Endothelial cell of umbilical vein (primary cell): ENCODE results near the gene TMEM205. TPM values are rescaled to one million over a fixed set of nuclear protein-coding genes. Genes with fewer than 3 reads are reported as not detected.

ENCODE experiments used
- BruUV-seq: library from RNA; stranded (reverse); fragments of 400-500 nt; replicated peaks from 2 replicates; lab custom pipeline; 2021; lab: Mats Ljungman, UMichigan
- CTCF ChIA-PET: fragments of 300-600, 350-600 bp; sonication (Branson Sonifier 250); formaldehyde crosslinking; loops from one replicate; lab custom pipeline; 2021; ENCODE audit warnings: antibody characterized with exemption, inconsistent platforms; lab: Charles Lee
- POLR2A ChIA-PET: fragments of 300-600, 350-600 bp; sonication (Branson Sonifier 250); formaldehyde crosslinking; loops from one replicate; lab custom pipeline; 2021; ENCODE audit warnings: antibody characterized with exemption, inconsistent platforms; lab: Charles Lee
- DNase-seq: peaks from one replicate; pipeline ENCODE4 v3.0.0-alpha.2; 2011; ENCODE audit warnings: low read depth, low spot score
- FAIRE-seq: peaks from 2 replicates; lab custom pipeline; 2011; peaks lifted over from hg19 to GRCh38; lab: Jason Lieb, UNC
- H2AFZ ChIP-seq: 2 replicates; pipeline ENCODE4 v1.6.0; 2012; ENCODE audit warnings: low read depth, low read length, control low read depth, inconsistent platforms
- H3K27ac ChIP-seq: 2 replicates; pipeline ENCODE4 v1.5.1; 2011; ENCODE audit warnings: low read depth, mild to moderate bottlenecking, control low read depth, low read length, moderate library complexity; ENCODE audit not compliant: insufficient read depth
- H3K27me3 ChIP-seq, 2 experiments: 2 replicates each; pipeline versions ENCODE4 v1.6.0 to v1.6.1; 2011; ENCODE audit warnings: low read length in 2 of 2, mixed read lengths in 1 of 2; ENCODE audit not compliant: control insufficient read depth in 2 of 2, insufficient read depth in 2 of 2
- H3K36me3 ChIP-seq, 2 experiments: 2 replicates in 1 of 2; 3 replicates in 1 of 2; pipeline ENCODE4 v1.5.1; 2011; ENCODE audit warnings: low read length in 2 of 2, mild to moderate bottlenecking in 1 of 2, moderate library complexity in 1 of 2; ENCODE audit not compliant: control insufficient read depth in 2 of 2, insufficient read depth in 2 of 2; ENCODE audit errors: extremely low read depth in 1 of 2
- H3K4me1 ChIP-seq: 3 replicates; pipeline ENCODE4 v1.5.1; 2011; ENCODE audit warnings: mild to moderate bottlenecking, low read length; ENCODE audit not compliant: control insufficient read depth, insufficient read depth; ENCODE audit errors: extremely low read depth
- H3K4me2 ChIP-seq: 2 replicates; pipeline ENCODE4 v1.6.1; 2011; ENCODE audit warnings: low read length, control low read depth, mixed read lengths; ENCODE audit not compliant: insufficient read depth
- H3K4me3 ChIP-seq, 3 experiments: fragments of 200-600 bp in 1 of 3; sonication (generic), shearing (Covaris generic) in 1 of 3; replicated peaks in 1 of 3; 2 replicates each; pipeline ENCODE4 v1.5.1; 2011 to 2016; ENCODE audit warnings: control low read depth in 3 of 3, low read length in 3 of 3, mild to moderate bottlenecking in 2 of 3, inconsistent platforms in 1 of 3, low read depth in 1 of 3, moderate library complexity in 1 of 3; ENCODE audit not compliant: insufficient read depth in 1 of 3
- H3K79me2 ChIP-seq: 2 replicates; pipeline ENCODE4 v1.6.0; 2012; ENCODE audit warnings: low read length, inconsistent platforms; ENCODE audit not compliant: control insufficient read depth, insufficient read depth
- H3K9ac ChIP-seq: replicated peaks from 2 replicates; pipeline ENCODE3; 2011; ENCODE audit warnings: low read length, control low read depth; ENCODE audit not compliant: insufficient read depth; ENCODE audit errors: extremely low read depth
- H3K9me1 ChIP-seq: replicated peaks from 3 replicates; pipeline ENCODE4 v1.6.0; 2011; ENCODE audit warnings: mild to moderate bottlenecking, low read length; ENCODE audit not compliant: control insufficient read depth, insufficient read depth; ENCODE audit errors: extremely low read depth
- H3K9me3 ChIP-seq: replicated peaks from 2 replicates; pipeline ENCODE4 v1.5.1; 2012; ENCODE audit warnings: low read length, inconsistent platforms; ENCODE audit not compliant: control insufficient read depth, insufficient read depth
- H4K20me1 ChIP-seq: replicated peaks from 2 replicates; pipeline ENCODE3; 2011; ENCODE audit warnings: mild to moderate bottlenecking, low read length; ENCODE audit not compliant: control insufficient read depth, insufficient read depth; ENCODE audit errors: extremely low read depth
- EZH2 ChIP-seq: IDR thresholded peaks from 2 replicates; pipeline ENCODE4 v1.6.1; 2012; ENCODE audit warnings: borderline replicate concordance, low read depth, mild to moderate bottlenecking, moderate library complexity, low read length, inconsistent platforms; ENCODE audit not compliant: severe bottlenecking
- FOS ChIP-seq: IDR thresholded peaks from 2 replicates; pipeline ENCODE4 v1.6.1; 2011; ENCODE audit warnings: mild to moderate bottlenecking, low read length, moderate library complexity, borderline replicate concordance; ENCODE audit not compliant: insufficient read depth
- GATA2 ChIP-seq: IDR thresholded peaks from 2 replicates; pipeline ENCODE4 v1.7.0; 2011; ENCODE audit warnings: low read depth, mild to moderate bottlenecking, moderate library complexity, mixed read lengths, low read length; ENCODE audit not compliant: insufficient read length, insufficient read depth
- JUN ChIP-seq: IDR thresholded peaks from 2 replicates; pipeline ENCODE4 v1.6.1; 2011; ENCODE audit warnings: borderline replicate concordance, low read depth; ENCODE audit not compliant: insufficient read length, insufficient read depth
- MAX ChIP-seq: IDR thresholded peaks from 2 replicates; pipeline ENCODE4 v1.6.1; 2011; ENCODE audit not compliant: insufficient read depth, insufficient read length
- MYC ChIP-seq: IDR thresholded peaks from one replicate; pipeline ENCODE4 v1.6.1; 2011; ENCODE audit warnings: mild to moderate bottlenecking, low read depth, low read length
- POLR2A ChIP-seq: IDR thresholded peaks from 2 replicates; pipeline ENCODE4 v1.6.1; 2012; ENCODE audit warnings: low read depth, mild to moderate bottlenecking, control low read depth, low read length
- POLR2AphosphoS5 ChIP-seq: IDR thresholded peaks from 2 replicates; pipeline ENCODE4 v1.6.1; 2012; ENCODE audit warnings: low read depth, mild to moderate bottlenecking, control low read depth, low read length, moderate library complexity; ENCODE audit not compliant: insufficient read depth
- dilution Hi-C: fragments of 300-500 bp; cut with MboI; formaldehyde crosslinking; loops from one replicate; pipeline ENCODE4 v1.15.0; 2019; ENCODE audit warnings: low sequenced_read_pairs; ENCODE audit not compliant: extremely low pct_ligation_motif_present
- intact Hi-C: fragments of 100-400 bp; cut with micrococcal nuclease; formaldehyde crosslinking; loops from one replicate; pipeline ENCODE4 v1.10.0; 2022
- polyA plus RNA-seq, 4 experiments: library from polyadenylated mRNA; depleted of rRNA in 3 of 4; stranded (reverse) in 3 of 4; unstranded in 1 of 4; fragments of >200 nt; gene quantifications; 2 replicates each; pipeline versions ENCODE4 v1.2.1 to v1.2.3, GENCODE V29; 2011 to 2012; ENCODE audit warnings: missing spikeins in 1 of 4
- total RNA-seq: library from RNA; stranded (reverse); gene quantifications from 2 replicates; pipeline ENCODE4 v1.2.3, GENCODE V29; 2021
- TF ChIP-seq, protein P1 (sequence below), 2 donors: IDR thresholded peaks; 1 replicate in 1 of 2; 2 replicates in 1 of 2; pipeline ENCODE4 v1.5.1; 2011; ENCODE audit warnings: low read length in 2 of 2, mild to moderate bottlenecking in 2 of 2, moderate library complexity in 2 of 2, control low read depth in 1 of 2, inconsistent platforms in 1 of 2, low read depth in 1 of 2; ENCODE audit not compliant: insufficient read depth in 1 of 2; ENCODE audit errors: extremely low read depth in 1 of 2

The TMEM205 gene
- total and polyA plus RNA-seq, 2 donors (not counting 3 experiments of a cell fraction or from before 2014, with no cell fraction given) = 57.3 to 345 TPM

- FAIRE-seq = no peak
- Histone ChIP-seq H3K36me3 (no peaks in the 10 kb centered on the region), H3K27me3 (peaks cover 0 to 1% of the 10 kb centered on the region in 2 experiments), H3K9ac (no peak overlapping the region), H3K9me1 (no peaks in the 10 kb centered on the region), H2AFZ (no peak overlapping the region), H3K79me2 (no peaks in the 10 kb centered on the region), H4K20me1 (no peaks in the 10 kb centered on the region), H3K27ac (no peak overlapping the region), H3K4me3 (no peak overlapping the region), H3K4me2 (no peak overlapping the region), H3K9me3 (no peaks in the 10 kb centered on the region), H3K4me1 (no peaks in the 10 kb centered on the region)
- CTCF ChIA-PET = no interaction called here
- no peak for TF ChIP-seq MAX
- TF ChIP-seq MYC = no peak
- no peak for TF ChIP-seq FOS
- no peak for TF ChIP-seq JUN
- no peak for TF ChIP-seq EZH2
- no peak for TF ChIP-seq POLR2AphosphoS5
- no peak for TF ChIP-seq GATA2
- no peak for TF ChIP-seq POLR2A
- TF ChIP-seq, protein P1, sequence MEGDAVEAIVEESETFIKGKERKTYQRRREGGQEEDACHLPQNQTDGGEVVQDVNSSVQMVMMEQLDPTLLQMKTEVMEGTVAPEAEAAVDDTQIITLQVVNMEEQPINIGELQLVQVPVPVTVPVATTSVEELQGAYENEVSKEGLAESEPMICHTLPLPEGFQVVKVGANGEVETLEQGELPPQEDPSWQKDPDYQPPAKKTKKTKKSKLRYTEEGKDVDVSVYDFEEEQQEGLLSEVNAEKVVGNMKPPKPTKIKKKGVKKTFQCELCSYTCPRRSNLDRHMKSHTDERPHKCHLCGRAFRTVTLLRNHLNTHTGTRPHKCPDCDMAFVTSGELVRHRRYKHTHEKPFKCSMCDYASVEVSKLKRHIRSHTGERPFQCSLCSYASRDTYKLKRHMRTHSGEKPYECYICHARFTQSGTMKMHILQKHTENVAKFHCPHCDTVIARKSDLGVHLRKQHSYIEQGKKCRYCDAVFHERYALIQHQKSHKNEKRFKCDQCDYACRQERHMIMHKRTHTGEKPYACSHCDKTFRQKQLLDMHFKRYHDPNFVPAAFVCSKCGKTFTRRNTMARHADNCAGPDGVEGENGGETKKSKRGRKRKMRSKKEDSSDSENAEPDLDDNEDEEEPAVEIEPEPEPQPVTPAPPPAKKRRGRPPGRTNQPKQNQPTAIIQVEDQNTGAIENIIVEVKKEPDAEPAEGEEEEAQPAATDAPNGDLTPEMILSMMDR (IDR thresholded peaks at IDR 0.05; ENCODE audit: extremely low read depth in 1 of 2, insufficient read depth in 1 of 2, low read depth in 1 of 2, low read length in 2 of 2) = no peak
- POLR2A ChIA-PET = no interaction called here
- intact Hi-C loops = no loop called here
- no TSS peak for BruUV-seq
- DNase-seq = no peak
- dilution Hi-C loops = no loop called here
Observed at GRCh38 chr19:11299946-11300810, 45.9 kb downstream of the TMEM205 start.
